Panc1 (cell line): ENCODE measurements around the gene MAP1B. TPM values are rescaled to one million over a fixed set of nuclear protein-coding genes. Genes with fewer than 3 reads are reported as not detected.
A peak's percentile ranks its signal among the peaks of the same experiment; 100 is the strongest.

Source experiments
- ATAC-seq: fragments of 200-7000 bp; cut with Tn5 transposase; 2 replicates; pipeline ENCODE4 v1.9.1; 2020; ENCODE audit warnings: mild to moderate bottlenecking, moderate library complexity
- BruUV-seq: library from RNA; stranded (reverse); fragments of 400-500 nt; replicated peaks from 2 replicates; lab custom pipeline; 2021; lab: Mats Ljungman, UMichigan
- CTCF ChIA-PET: fragments of 300-600 bp; sonication (Branson Sonifier 250); formaldehyde crosslinking; loops from one replicate; lab custom pipeline; 2022; ENCODE audit warnings: antibody characterized with exemption; lab: Charles Lee
- POLR2A ChIA-PET: fragments of 300-600 bp; sonication (Branson Sonifier 250); formaldehyde crosslinking; loops from one replicate; lab custom pipeline; 2022; ENCODE audit warnings: antibody characterized with exemption; lab: Charles Lee
- DNase-seq: peaks from one replicate; pipeline ENCODE4 v3.0.0-alpha.2; 2010; ENCODE audit warnings: low read depth, low spot score
- H3K27ac ChIP-seq: 2 replicates; pipeline ENCODE4 v1.5.1; 2011; ENCODE audit warnings: mild to moderate bottlenecking, low read length, inconsistent platforms
- H3K27me3 ChIP-seq: fragments of 200-500 bp; sonication (Bioruptor generic); 2 replicates; pipeline ENCODE4 v1.6.0; 2014; ENCODE audit warnings: low read length, inconsistent platforms; ENCODE audit not compliant: control insufficient read depth, insufficient read depth
- H3K36me3 ChIP-seq: fragments of 200-500 bp; sonication (Bioruptor generic); 2 replicates; pipeline ENCODE4 v1.5.1; 2014; ENCODE audit warnings: inconsistent platforms, mild to moderate bottlenecking, low read length, moderate library complexity; ENCODE audit not compliant: control insufficient read depth, insufficient read depth
- H3K4me1 ChIP-seq: 2 replicates; pipeline ENCODE4 v1.5.1; 2011; ENCODE audit warnings: inconsistent platforms, mild to moderate bottlenecking, low read length, moderate library complexity; ENCODE audit not compliant: control insufficient read depth, insufficient read depth
- H3K4me3 ChIP-seq, 2 experiments: 2 replicates each; pipeline ENCODE4 v1.5.1; 2011 to 2012; ENCODE audit warnings: low read depth in 2 of 2, low read length in 2 of 2, mild to moderate bottlenecking in 2 of 2, inconsistent platforms in 1 of 2, moderate library complexity in 1 of 2
- H3K9me3 ChIP-seq: fragments of 200-500 bp; sonication (Bioruptor generic); 2 replicates; pipeline ENCODE4 v1.5.1; 2014; ENCODE audit warnings: low read depth, mild to moderate bottlenecking, inconsistent platforms, low read length, moderate library complexity; ENCODE audit not compliant: control insufficient read depth, insufficient read depth
- POLR2AphosphoS5 ChIP-seq: IDR thresholded peaks from 2 replicates; pipeline ENCODE4 v1.6.1; 2012; ENCODE audit warnings: mild to moderate bottlenecking, low read depth, low read length, moderate library complexity
- SIN3A ChIP-seq: IDR thresholded peaks from 2 replicates; pipeline ENCODE4 v1.6.1; 2012; ENCODE audit warnings: low read depth, mild to moderate bottlenecking, low read length, moderate library complexity, borderline replicate concordance; ENCODE audit not compliant: insufficient read depth
- TCF7L2 ChIP-seq: IDR thresholded peaks from 2 replicates; pipeline ENCODE4 v1.6.1; 2011; ENCODE audit warnings: mild to moderate bottlenecking, low read depth, low read length, inconsistent platforms
- in situ Hi-C: cut with HindIII; loops from 2 replicates; pipeline ENCODE4 v1.10.0; 2016; ENCODE audit warnings: low sequenced_read_pairs, low pct_unique_long_range_greater_than_20kb
- intact Hi-C: fragments of 100-400 bp; cut with micrococcal nuclease; formaldehyde crosslinking; loops from one replicate; pipeline ENCODE4 v1.10.0; 2022; ENCODE audit not compliant: unreplicated experiment
- total RNA-seq: library from RNA; stranded (reverse); gene quantifications from one replicate; pipeline ENCODE4 v1.2.1, GENCODE V29; 2021; ENCODE audit not compliant: unreplicated experiment
- TF ChIP-seq, protein P1 (sequence below), 2 experiments: IDR thresholded peaks; 2 replicates each; pipeline ENCODE4 v1.6.1; 2011 to 2012; ENCODE audit warnings: low read depth in 2 of 2, control low read depth in 1 of 2, low read length in 1 of 2, mild to moderate bottlenecking in 1 of 2, moderate library complexity in 1 of 2; ENCODE audit not compliant: insufficient read depth in 1 of 2
- TF ChIP-seq, protein P2 (sequence below): fragments of 450-650 bp; IDR thresholded peaks from 2 replicates; pipeline ENCODE4 v1.5.1; 2017; ENCODE audit warnings: mild to moderate bottlenecking

MAP1B gene
- total RNA-seq, 1 experiment from 2014 or later = 82.3 TPM

DNA sequence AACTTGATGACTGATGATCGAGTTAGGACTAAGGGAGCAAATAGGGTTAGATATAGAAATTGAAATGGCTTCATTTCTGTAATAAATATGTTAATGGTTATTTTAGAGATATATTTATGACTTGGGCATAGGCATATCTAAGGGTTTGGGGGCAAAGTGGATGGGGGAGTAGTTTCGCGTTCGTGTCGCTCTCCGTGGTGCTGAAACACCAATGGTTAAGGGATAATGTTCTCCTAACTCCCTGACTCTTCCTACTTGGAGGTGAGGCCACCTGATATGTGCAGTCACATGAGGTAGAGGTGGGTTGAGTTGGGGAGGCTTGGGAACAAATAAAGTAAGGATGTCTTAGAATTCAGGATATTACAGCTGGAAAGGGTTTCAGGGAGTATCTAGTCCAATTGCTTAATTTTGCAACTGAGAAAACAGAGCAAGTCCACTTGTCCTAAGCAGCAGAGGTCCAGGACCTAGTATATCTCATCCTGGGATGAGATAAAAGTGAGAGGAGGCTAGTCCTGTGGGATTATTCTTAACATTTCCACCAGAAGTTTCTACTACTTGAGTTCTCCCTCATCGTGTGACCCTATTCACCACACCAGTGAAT lies 44.0 kb upstream of the MAP1B start:
- ATAC-seq (no peak), DNase-seq (no peak)
- in situ Hi-C loops (no loop called here), intact Hi-C loops (no loop called here)
- Histone ChIP-seq H3K9me3 (no peaks in the 10 kb centered on the region), H3K36me3 (no peaks in the 10 kb centered on the region), H3K27me3 (peaks cover 14% of the 10 kb centered on the region), H3K4me1 (no peaks in the 10 kb centered on the region), H3K4me3 (no peak overlapping the region), H3K27ac (no peak overlapping the region)
- CTCF ChIA-PET = no interaction called here
- TF ChIP-seq TCF7L2 = no peak
- TF ChIP-seq, protein P1, sequence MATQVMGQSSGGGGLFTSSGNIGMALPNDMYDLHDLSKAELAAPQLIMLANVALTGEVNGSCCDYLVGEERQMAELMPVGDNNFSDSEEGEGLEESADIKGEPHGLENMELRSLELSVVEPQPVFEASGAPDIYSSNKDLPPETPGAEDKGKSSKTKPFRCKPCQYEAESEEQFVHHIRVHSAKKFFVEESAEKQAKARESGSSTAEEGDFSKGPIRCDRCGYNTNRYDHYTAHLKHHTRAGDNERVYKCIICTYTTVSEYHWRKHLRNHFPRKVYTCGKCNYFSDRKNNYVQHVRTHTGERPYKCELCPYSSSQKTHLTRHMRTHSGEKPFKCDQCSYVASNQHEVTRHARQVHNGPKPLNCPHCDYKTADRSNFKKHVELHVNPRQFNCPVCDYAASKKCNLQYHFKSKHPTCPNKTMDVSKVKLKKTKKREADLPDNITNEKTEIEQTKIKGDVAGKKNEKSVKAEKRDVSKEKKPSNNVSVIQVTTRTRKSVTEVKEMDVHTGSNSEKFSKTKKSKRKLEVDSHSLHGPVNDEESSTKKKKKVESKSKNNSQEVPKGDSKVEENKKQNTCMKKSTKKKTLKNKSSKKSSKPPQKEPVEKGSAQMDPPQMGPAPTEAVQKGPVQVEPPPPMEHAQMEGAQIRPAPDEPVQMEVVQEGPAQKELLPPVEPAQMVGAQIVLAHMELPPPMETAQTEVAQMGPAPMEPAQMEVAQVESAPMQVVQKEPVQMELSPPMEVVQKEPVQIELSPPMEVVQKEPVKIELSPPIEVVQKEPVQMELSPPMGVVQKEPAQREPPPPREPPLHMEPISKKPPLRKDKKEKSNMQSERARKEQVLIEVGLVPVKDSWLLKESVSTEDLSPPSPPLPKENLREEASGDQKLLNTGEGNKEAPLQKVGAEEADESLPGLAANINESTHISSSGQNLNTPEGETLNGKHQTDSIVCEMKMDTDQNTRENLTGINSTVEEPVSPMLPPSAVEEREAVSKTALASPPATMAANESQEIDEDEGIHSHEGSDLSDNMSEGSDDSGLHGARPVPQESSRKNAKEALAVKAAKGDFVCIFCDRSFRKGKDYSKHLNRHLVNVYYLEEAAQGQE (IDR thresholded peaks at IDR 0.05; ENCODE audit: insufficient read depth in 1 of 2, low read depth in 2 of 2, low read length in 1 of 2) = peak; percentile 91 to 95
- BruUV-seq = no TSS peak
- POLR2A ChIA-PET = no interaction called here

DNA sequence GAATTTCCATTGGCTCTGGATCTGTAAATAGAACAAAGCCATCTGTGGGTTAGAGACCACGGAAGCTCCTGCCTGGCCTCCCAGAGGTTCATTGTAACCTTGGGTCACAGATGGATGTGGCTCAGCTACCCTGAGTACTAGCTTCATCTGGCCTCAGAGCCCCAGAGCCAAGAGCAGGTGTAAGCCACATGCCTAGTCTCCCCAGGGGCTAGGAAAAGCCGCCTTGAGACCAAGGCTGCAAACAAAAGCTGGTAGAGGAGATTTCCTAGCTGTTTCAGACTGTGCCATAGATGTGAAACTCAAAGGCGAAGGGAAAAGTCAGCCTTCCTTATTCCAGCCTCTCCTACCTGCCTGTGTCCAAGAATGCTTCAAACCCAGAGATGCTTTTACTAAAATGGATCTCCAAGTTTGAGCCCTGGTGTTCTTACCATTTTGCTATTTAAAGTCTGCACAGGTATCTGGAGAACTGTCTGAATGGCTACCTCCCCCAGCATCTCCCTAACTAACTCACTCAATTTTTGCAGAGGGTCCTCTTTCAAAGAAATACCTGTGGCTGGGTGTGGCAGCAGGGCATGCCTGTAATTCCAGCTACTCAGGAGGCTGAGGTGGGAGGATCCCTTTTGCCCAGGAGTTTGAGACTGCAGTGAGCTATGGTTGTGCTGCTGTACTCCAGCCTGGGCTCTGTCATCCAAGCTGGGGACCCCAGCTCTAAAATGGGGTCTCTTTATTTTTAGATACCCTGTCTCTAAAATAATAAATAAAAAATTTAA lies 42.3 kb upstream of the MAP1B start:
- Histone ChIP-seq H3K4me3 (no peak overlapping the region), H3K36me3 (no peaks in the 10 kb centered on the region), H3K27me3 (peaks cover 13% of the 10 kb centered on the region), H3K27ac (no peak overlapping the region), H3K4me1 (no peaks in the 10 kb centered on the region), H3K9me3 (no peaks in the 10 kb centered on the region)
- in situ Hi-C loops = no loop called here
- DNase-seq = no peak
- BruUV-seq = no TSS peak
- ATAC-seq = no peak
- ChIA-PET CTCF (no interaction called here), POLR2A (no interaction called here)
- intact Hi-C loops = no loop called here
- TF ChIP-seq SIN3A (no peak), POLR2AphosphoS5 (no peak), TCF7L2 (no peak)

DNA sequence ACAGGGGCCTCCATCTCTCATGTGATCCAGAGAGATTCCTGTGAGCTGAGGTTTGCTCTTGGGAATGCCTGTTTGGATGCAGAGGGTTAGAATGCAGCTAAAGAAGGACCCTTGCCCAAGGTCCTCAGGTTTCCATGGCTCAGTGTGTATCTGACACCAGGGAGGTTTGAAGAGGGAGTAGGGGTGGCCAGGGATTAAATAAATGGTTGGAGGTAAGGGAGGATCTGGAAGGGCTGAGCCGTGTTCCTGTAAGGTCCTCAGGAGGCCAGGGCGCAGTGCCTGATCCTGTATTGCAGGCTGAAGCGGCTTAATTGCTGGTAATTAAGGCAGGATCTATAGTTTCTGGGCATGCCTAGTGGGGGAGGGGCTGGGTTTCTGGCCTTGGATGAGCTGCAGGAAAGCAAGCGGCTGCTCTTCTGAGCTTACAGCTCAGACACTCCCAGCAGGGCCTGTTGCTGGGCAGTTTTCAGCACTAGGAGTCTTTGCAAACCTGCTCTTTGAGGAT lies 41.5 kb upstream of the MAP1B start:
- intact Hi-C loops (no loop called here), in situ Hi-C loops (no loop called here)
- Histone ChIP-seq H3K4me3 (no peak overlapping the region), H3K4me1 (no peaks in the 10 kb centered on the region), H3K27me3 (peaks cover 9% of the 10 kb centered on the region), H3K9me3 (no peaks in the 10 kb centered on the region), H3K27ac (no peak overlapping the region), H3K36me3 (no peaks in the 10 kb centered on the region)
- ChIA-PET POLR2A (no interaction called here), CTCF (no interaction called here)
- BruUV-seq = no TSS peak
- no peak for ATAC-seq
- TF ChIP-seq TCF7L2 = no peak
- TF ChIP-seq, protein P2, sequence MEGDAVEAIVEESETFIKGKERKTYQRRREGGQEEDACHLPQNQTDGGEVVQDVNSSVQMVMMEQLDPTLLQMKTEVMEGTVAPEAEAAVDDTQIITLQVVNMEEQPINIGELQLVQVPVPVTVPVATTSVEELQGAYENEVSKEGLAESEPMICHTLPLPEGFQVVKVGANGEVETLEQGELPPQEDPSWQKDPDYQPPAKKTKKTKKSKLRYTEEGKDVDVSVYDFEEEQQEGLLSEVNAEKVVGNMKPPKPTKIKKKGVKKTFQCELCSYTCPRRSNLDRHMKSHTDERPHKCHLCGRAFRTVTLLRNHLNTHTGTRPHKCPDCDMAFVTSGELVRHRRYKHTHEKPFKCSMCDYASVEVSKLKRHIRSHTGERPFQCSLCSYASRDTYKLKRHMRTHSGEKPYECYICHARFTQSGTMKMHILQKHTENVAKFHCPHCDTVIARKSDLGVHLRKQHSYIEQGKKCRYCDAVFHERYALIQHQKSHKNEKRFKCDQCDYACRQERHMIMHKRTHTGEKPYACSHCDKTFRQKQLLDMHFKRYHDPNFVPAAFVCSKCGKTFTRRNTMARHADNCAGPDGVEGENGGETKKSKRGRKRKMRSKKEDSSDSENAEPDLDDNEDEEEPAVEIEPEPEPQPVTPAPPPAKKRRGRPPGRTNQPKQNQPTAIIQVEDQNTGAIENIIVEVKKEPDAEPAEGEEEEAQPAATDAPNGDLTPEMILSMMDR = no peak
- TF ChIP-seq SIN3A = no peak
- no peak for TF ChIP-seq POLR2AphosphoS5
- TF ChIP-seq, protein P1 (IDR thresholded peaks at IDR 0.05; ENCODE audit: insufficient read depth in 1 of 2, low read depth in 2 of 2, low read length in 1 of 2) = no peak
- no peak for DNase-seq
